Measurements from ENCODE around the gene AGPAT4.
"Not testable (repeated sequence)": the region's sequence is repeated elsewhere in the genome, so short reads cannot be mapped to it uniquely, and the experiment has no call there.

AGPAT4 gene

GRCh38 chr6:161125591-161125990, 148.3 kb downstream of the AGPAT4 start:
- Histone ChIP-seq H3K9ac (ENCODE audit: low read depth, low read length) (no peak overlapping the region), H3K36me3 (ENCODE audit: insufficient read depth, low read length) (peaks cover 7% of the 10 kb centered on the region; the same call in 1 of the 2 replicates), H3K9me3 (ENCODE audit: control insufficient read depth, insufficient read depth, low read length) (peaks cover 4% of the 10 kb centered on the region; the same call in 1 of the 2 replicates), H3K4me1 (ENCODE audit: insufficient read depth, low read length) (no peaks in the 10 kb centered on the region)

GRCh38 chr6:161123319-161123718, 150.5 kb downstream of the AGPAT4 start:
- H3K4me1 ChIP-seq (ENCODE audit: insufficient read depth, low read length); H3K9ac ChIP-seq (ENCODE audit: low read depth, low read length); H3K9me3 ChIP-seq (ENCODE audit: control insufficient read depth, insufficient read depth, low read length); H3K36me3 ChIP-seq (ENCODE audit: insufficient read depth, low read length): not testable (repeated sequence)

- no peaks in the 10 kb centered on the region; the same call in 1 of the 2 replicates for H3K9me3 ChIP-seq (ENCODE audit: control insufficient read depth, insufficient read depth, low read length)
- peaks cover 12% of the 10 kb centered on the region; the same call in 1 of the 2 replicates for H3K36me3 ChIP-seq (ENCODE audit: insufficient read depth, low read length)
- no peak overlapping the region for H3K9ac ChIP-seq (ENCODE audit: low read depth, low read length)
- H3K4me1 ChIP-seq (ENCODE audit: insufficient read depth, low read length), result no peaks in the 10 kb centered on the region
Observed at GRCh38 chr6:161117942-161118341, 155.9 kb downstream of the AGPAT4 start.

GRCh38 chr6:161117308-161117707, 156.6 kb downstream of the AGPAT4 start:
- Histone ChIP-seq H3K9ac (ENCODE audit: low read depth, low read length) (no peak overlapping the region), H3K9me3 (ENCODE audit: control insufficient read depth, insufficient read depth, low read length) (no peaks in the 10 kb centered on the region; the same call in 1 of the 2 replicates), H3K36me3 (ENCODE audit: insufficient read depth, low read length) (peaks cover 14% of the 10 kb centered on the region; the same call in 1 of the 2 replicates), H3K4me1 (ENCODE audit: insufficient read depth, low read length) (no peaks in the 10 kb centered on the region)

GRCh38 chr6:161116554-161116953, 157.3 kb downstream of the AGPAT4 start:
- Histone ChIP-seq H3K9me3 (ENCODE audit: control insufficient read depth, insufficient read depth, low read length) (no peaks in the 10 kb centered on the region; the same call in 1 of the 2 replicates), H3K4me1 (ENCODE audit: insufficient read depth, low read length) (no peaks in the 10 kb centered on the region), H3K9ac (ENCODE audit: low read depth, low read length) (no peak overlapping the region), H3K36me3 (ENCODE audit: insufficient read depth, low read length) (peaks cover 14% of the 10 kb centered on the region)

- Histone ChIP-seq H3K36me3 (ENCODE audit: insufficient read depth, low read length) (peaks cover 14% of the 10 kb centered on the region), H3K9ac (ENCODE audit: low read depth, low read length) (no peak overlapping the region), H3K9me3 (ENCODE audit: control insufficient read depth, insufficient read depth, low read length) (no peaks in the 10 kb centered on the region; the same call in 1 of the 2 replicates), H3K4me1 (ENCODE audit: insufficient read depth, low read length) (no peaks in the 10 kb centered on the region)
Observed at GRCh38 chr6:161115468-161115867, 158.4 kb downstream of the AGPAT4 start.

GRCh38 chr6:161111261-161111660, 162.6 kb downstream of the AGPAT4 start:
- no peaks in the 10 kb centered on the region for H3K4me1 ChIP-seq (ENCODE audit: insufficient read depth, low read length)
- peaks cover 29% of the 10 kb centered on the region for H3K36me3 ChIP-seq (ENCODE audit: insufficient read depth, low read length)
- H3K9me3 ChIP-seq (ENCODE audit: control insufficient read depth, insufficient read depth, low read length), result no peaks in the 10 kb centered on the region

GRCh38 chr6:161110028-161110779, 163.7 kb downstream of the AGPAT4 start:
- no peaks in the 10 kb centered on the region for H3K9me3 ChIP-seq (ENCODE audit: control insufficient read depth, insufficient read depth, low read length)
- peaks cover 32% of the 10 kb centered on the region for H3K36me3 ChIP-seq (ENCODE audit: insufficient read depth, low read length)
- H3K9ac ChIP-seq (ENCODE audit: low read depth, low read length), result no peak overlapping the region
- H3K4me1 ChIP-seq (ENCODE audit: insufficient read depth, low read length), result no peaks in the 10 kb centered on the region

More at GRCh38 chr6:161111261-161111660, 162.6 kb downstream of the AGPAT4 start:
- no peak overlapping the region for H3K9ac ChIP-seq (ENCODE audit: low read depth, low read length)

- H3K9ac ChIP-seq (ENCODE audit: low read depth, low read length), result no peak overlapping the region
- H3K9me3 ChIP-seq (ENCODE audit: control insufficient read depth, insufficient read depth, low read length), result no peaks in the 10 kb centered on the region
- no peaks in the 10 kb centered on the region for H3K4me1 ChIP-seq (ENCODE audit: insufficient read depth, low read length)
- H3K36me3 ChIP-seq (ENCODE audit: insufficient read depth, low read length), result peaks cover 37% of the 10 kb centered on the region
Observed at GRCh38 chr6:161109366-161109765, 164.5 kb downstream of the AGPAT4 start.

GRCh38 chr6:161108916-161109315, 164.9 kb downstream of the AGPAT4 start:
- Histone ChIP-seq H3K9me3 (ENCODE audit: control insufficient read depth, insufficient read depth, low read length) (no peaks in the 10 kb centered on the region), H3K4me1 (ENCODE audit: insufficient read depth, low read length) (no peaks in the 10 kb centered on the region), H3K36me3 (ENCODE audit: insufficient read depth, low read length) (peaks cover 37% of the 10 kb centered on the region), H3K9ac (ENCODE audit: low read depth, low read length) (no peak overlapping the region)

GRCh38 chr6:161107779-161108730, 165.8 kb downstream of the AGPAT4 start:
- no peaks in the 10 kb centered on the region for H3K9me3 ChIP-seq (ENCODE audit: control insufficient read depth, insufficient read depth, low read length)
- no peak overlapping the region for H3K9ac ChIP-seq (ENCODE audit: low read depth, low read length)
- no peaks in the 10 kb centered on the region for H3K4me1 ChIP-seq (ENCODE audit: insufficient read depth, low read length)
- peaks cover 38% of the 10 kb centered on the region for H3K36me3 ChIP-seq (ENCODE audit: insufficient read depth, low read length)

GRCh38 chr6:161105408-161105807, 168.5 kb downstream of the AGPAT4 start:
- Histone ChIP-seq H3K9ac (ENCODE audit: low read depth, low read length) (no peak overlapping the region), H3K36me3 (ENCODE audit: insufficient read depth, low read length) (peaks cover 35% of the 10 kb centered on the region), H3K4me1 (ENCODE audit: insufficient read depth, low read length) (no peaks in the 10 kb centered on the region), H3K9me3 (ENCODE audit: control insufficient read depth, insufficient read depth, low read length) (no peaks in the 10 kb centered on the region)

GRCh38 chr6:161104966-161105365, 168.9 kb downstream of the AGPAT4 start:
- H3K4me1 ChIP-seq (ENCODE audit: insufficient read depth, low read length), result no peaks in the 10 kb centered on the region
- peaks cover 32% of the 10 kb centered on the region for H3K36me3 ChIP-seq (ENCODE audit: insufficient read depth, low read length)
- H3K9me3 ChIP-seq (ENCODE audit: control insufficient read depth, insufficient read depth, low read length), result no peaks in the 10 kb centered on the region
- H3K9ac ChIP-seq (ENCODE audit: low read depth, low read length), result no peak overlapping the region

- no peak overlapping the region for H3K9ac ChIP-seq (ENCODE audit: low read depth, low read length)
- H3K4me1 ChIP-seq (ENCODE audit: insufficient read depth, low read length), result no peaks in the 10 kb centered on the region
- peaks cover 18% of the 10 kb centered on the region for H3K36me3 ChIP-seq (ENCODE audit: insufficient read depth, low read length)
- H3K9me3 ChIP-seq (ENCODE audit: control insufficient read depth, insufficient read depth, low read length), result no peaks in the 10 kb centered on the region
Observed at GRCh38 chr6:161103475-161103874, 170.4 kb downstream of the AGPAT4 start.

Data from ES-I3 (cell line).